Stomach (tissue), 9 donors: ENCODE results near the gene DOCK4. TPM values are rescaled to one million over a fixed set of nuclear protein-coding genes. Genes with fewer than 3 reads are reported as not detected.

Source experiments
- DNase-seq, 2 donors: peaks; one replicate each; pipeline versions ENCODE4 v3.0.0 to v3.0.0-alpha.2; 2013 to 2019
- H3K27ac ChIP-seq, 5 donors: fragments of 200-600 bp in 4 of 5; sonication (generic) in 4 of 5; one replicate each; pipeline ENCODE4 v1.5.1; 2013 to 2019; ENCODE audit warnings: mild to moderate bottlenecking in 1 of 5, moderate library complexity in 1 of 5
- H3K27me3 ChIP-seq, 3 donors: fragments of 200-600 bp; sonication (generic); one replicate each; pipeline ENCODE4 v1.5.1; 2017 to 2019; ENCODE audit warnings: mixed run types in 1 of 3
- H3K36me3 ChIP-seq, 4 donors: fragments of 200-600 bp; sonication (generic); 1 replicate in 3 of 4; 2 replicates in 1 of 4; pipeline ENCODE4 v1.5.1; 2016 to 2019
- H3K4me1 ChIP-seq, 4 donors: fragments of 200-600 bp; sonication (generic); one replicate each; pipeline ENCODE4 v1.5.1; 2016 to 2019
- H3K4me3 ChIP-seq, 4 donors: fragments of 200-600 bp; sonication (generic) in 3 of 4; one replicate each; pipeline ENCODE4 v1.5.1; 2016 to 2019; ENCODE audit warnings: mild to moderate bottlenecking in 1 of 4
- H3K9me3 ChIP-seq, 4 donors: fragments of 200-600 bp; sonication (generic); one replicate each; pipeline ENCODE4 v1.5.1; 2016 to 2019
- EP300 ChIP-seq: sonication (generic); formaldehyde crosslinking; IDR thresholded peaks from one replicate; pipeline ENCODE4 v1.6.1; 2017; ENCODE audit warnings: antibody characterized with exemption
- POLR2A ChIP-seq, 4 donors: fragments of 450-650 bp; IDR thresholded peaks; one replicate each; pipeline ENCODE4 v1.6.1; 2016; ENCODE audit warnings: antibody characterized with exemption in 4 of 4, control low read depth in 2 of 4, mild to moderate bottlenecking in 1 of 4, moderate library complexity in 1 of 4
- POLR2AphosphoS5 ChIP-seq, 3 donors: sonication (generic); formaldehyde crosslinking; IDR thresholded peaks; one replicate each; pipeline ENCODE4 v1.6.1; 2016; ENCODE audit warnings: antibody characterized with exemption in 3 of 3
- WGBS, 5 donors: extraction: QIAGEN DNeasy Blood & Tissue Kit in 3 of 5; methylation state at CpG; one replicate each; pipeline versions ENCODE4 v1.1.5 to v1.1.7; 2013 to 2018; 5-methylcytosine and 5-hydroxymethylcytosine counted together
- intact Hi-C: fragments of 100-400 bp; cut with DNase I; formaldehyde crosslinking; loops from one replicate; pipeline ENCODE4 v1.15.1; 2023; ENCODE audit warnings: low total_unique reads
- polyA plus RNA-seq, 3 donors: library from polyadenylated mRNA; stranded (reverse); fragments of 200-250 nt; gene quantifications; one replicate each; pipeline ENCODE4 v1.2.3, GENCODE V29; 2013
- total RNA-seq, 5 donors: library from RNA; depleted of rRNA; stranded (reverse); fragments of >200 nt; gene quantifications; one replicate each; pipeline versions ENCODE4 v1.1.0 to v1.2.3, GENCODE V29; 2014 to 2016
- TF ChIP-seq, protein P1 (sequence below), 7 experiments: fragments of 450-650 bp in 4 of 7; fragments of 200-600 bp in 3 of 7; sonication (generic) in 3 of 7; IDR thresholded peaks; one replicate each; pipeline ENCODE4 v1.5.1; 2016 to 2019; ENCODE audit warnings: antibody characterized with exemption in 7 of 7, control low read depth in 2 of 7, mild to moderate bottlenecking in 1 of 7
- donor health status: healthy with polysubstance abuse.
- donor health status: Bipolar disorder and iron deficiency.
- donor health status: healthy.

The DOCK4 gene
- total and polyA plus RNA-seq, 8 donors: 1.1 to 54.9 (median 16.4) TPM

DNA sequence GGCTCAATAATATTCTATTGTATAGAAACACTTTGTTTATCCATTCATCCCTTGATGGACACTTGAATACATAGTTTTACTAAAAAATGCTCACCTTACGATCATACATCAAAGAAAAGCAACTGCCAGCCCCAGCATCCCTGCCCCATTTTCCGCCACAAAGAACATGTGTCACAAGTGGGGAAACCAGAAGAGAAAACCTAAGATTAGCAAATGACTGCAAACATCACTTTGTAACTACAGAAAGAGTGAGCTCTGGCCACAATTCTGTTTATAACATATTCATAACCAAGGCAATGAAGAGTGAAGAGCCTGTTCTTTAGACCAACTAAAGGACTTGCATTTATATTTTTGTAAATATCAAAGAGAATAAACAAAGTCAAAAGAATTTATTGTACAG lies 89.8 kb downstream of the DOCK4 start:
- DNase-seq: no peak
- intact Hi-C loops: no loop called here

DNA sequence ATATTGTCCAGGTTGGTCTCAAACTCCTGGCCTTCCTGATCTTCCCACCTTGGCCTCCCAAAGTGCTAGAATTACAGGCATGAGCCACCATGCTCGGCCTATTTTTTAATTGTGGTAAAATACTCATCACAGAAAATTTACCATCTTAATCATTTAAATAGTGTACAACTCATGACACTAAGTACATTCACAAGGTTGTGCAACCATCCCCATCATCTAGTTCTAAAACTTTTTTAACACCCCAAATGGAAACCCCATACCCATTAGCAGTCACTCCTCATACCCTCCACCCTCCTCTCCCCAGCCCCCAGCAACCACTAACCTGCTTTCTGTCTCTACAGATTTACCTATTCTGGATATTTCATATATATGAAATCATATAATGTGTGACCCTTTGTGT lies 90.3 kb downstream of the DOCK4 start:
- Histone ChIP-seq H3K4me1 (no peaks in the 10 kb centered on the region), H3K27me3 (no peaks in the 10 kb centered on the region), H3K36me3 (no peaks in the 10 kb centered on the region), H3K9me3 (no peaks in the 10 kb centered on the region), H3K4me3 (no peak overlapping the region), H3K27ac (no peak overlapping the region)
- no peak for DNase-seq
- TF ChIP-seq, protein P1, sequence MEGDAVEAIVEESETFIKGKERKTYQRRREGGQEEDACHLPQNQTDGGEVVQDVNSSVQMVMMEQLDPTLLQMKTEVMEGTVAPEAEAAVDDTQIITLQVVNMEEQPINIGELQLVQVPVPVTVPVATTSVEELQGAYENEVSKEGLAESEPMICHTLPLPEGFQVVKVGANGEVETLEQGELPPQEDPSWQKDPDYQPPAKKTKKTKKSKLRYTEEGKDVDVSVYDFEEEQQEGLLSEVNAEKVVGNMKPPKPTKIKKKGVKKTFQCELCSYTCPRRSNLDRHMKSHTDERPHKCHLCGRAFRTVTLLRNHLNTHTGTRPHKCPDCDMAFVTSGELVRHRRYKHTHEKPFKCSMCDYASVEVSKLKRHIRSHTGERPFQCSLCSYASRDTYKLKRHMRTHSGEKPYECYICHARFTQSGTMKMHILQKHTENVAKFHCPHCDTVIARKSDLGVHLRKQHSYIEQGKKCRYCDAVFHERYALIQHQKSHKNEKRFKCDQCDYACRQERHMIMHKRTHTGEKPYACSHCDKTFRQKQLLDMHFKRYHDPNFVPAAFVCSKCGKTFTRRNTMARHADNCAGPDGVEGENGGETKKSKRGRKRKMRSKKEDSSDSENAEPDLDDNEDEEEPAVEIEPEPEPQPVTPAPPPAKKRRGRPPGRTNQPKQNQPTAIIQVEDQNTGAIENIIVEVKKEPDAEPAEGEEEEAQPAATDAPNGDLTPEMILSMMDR (IDR thresholded peaks at IDR 0.05): no peak
- TF ChIP-seq POLR2AphosphoS5 (IDR thresholded peaks at IDR 0.05): no peak
- no peak for TF ChIP-seq POLR2A (IDR thresholded peaks at IDR 0.05)
- no peak for TF ChIP-seq EP300
- intact Hi-C loops: no loop called here
- WGBS, 5 donors: 86 to 94% (median 91%) methylated on average over 1 of the region's 1 CpG

More for the DNA sequence above, 89.8 kb downstream of the DOCK4 start:
- TF ChIP-seq EP300 (no peak), POLR2A (IDR thresholded peaks at IDR 0.05) (no peak), POLR2AphosphoS5 (IDR thresholded peaks at IDR 0.05) (no peak)
- TF ChIP-seq, protein P1 (IDR thresholded peaks at IDR 0.05): no peak
- Histone ChIP-seq H3K27ac (no peak overlapping the region), H3K4me1 (no peaks in the 10 kb centered on the region), H3K4me3 (no peak overlapping the region), H3K36me3 (no peaks in the 10 kb centered on the region), H3K9me3 (no peaks in the 10 kb centered on the region), H3K27me3 (no peaks in the 10 kb centered on the region)
- whole genome bisulfite sequencing, 5 donors: 92 to 97% (median 95%) methylated on average over 2 of the region's 2 CpGs

DNA sequence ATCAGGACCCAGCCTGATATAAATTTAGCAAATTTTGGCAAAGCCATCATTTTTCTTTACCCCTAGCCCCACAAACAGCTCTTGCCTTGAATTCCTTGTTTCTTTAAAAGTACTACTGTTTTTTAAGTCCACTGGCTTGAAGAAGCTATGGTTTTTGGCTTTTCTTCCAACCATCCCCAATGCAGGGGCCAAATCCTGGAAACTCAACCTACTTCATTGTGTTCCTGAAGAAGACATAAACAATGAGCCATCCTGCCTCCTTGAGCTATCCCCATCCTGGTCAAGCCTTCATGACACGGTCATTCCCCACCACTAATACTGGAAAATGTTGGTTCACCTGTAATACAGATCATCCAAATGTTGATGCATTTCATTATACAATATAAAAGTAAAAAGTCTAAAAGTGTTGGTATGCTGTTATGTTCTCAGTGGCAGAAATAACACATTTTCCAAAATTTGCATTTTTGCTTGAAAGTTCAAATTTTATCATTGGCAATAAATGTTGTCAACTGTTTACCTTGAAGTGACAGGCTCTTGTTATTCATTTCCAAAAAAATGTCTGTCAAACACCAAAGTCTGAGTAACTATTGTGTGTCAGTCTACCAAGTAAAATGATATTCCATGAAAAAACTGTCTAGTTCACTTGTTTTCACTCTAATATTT lies 92.2 kb downstream of the DOCK4 start:
- TF ChIP-seq POLR2AphosphoS5 (IDR thresholded peaks at IDR 0.05) (no peak), EP300 (no peak), POLR2A (IDR thresholded peaks at IDR 0.05) (no peak)
- TF ChIP-seq, protein P1 (IDR thresholded peaks at IDR 0.05): no peak
- WGBS, 5 donors: 82 to 96% (median 95%) methylated on average over 1 of the region's 1 CpG

DNA sequence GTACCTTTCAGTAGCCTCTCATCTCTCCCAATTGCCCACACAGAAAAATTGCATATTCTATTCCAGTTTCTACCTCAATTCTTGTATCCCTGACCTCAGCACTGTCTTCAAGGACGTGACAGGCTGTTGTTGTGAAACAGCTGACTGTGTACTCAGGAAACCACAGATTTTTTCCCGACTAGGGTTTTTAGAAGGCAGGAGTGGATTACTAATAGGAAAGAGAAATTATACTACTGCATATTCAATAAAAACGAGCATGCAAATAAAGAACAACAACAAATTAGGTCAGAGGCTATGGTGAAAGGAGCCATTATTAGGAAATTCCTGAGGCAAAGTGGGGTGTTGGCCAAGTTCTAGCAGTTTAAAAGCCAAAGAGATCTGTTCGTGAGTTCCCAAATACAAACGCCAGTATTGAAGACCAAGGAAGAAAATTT lies 93.4 kb downstream of the DOCK4 start:
- no peaks in the 10 kb centered on the region for H3K9me3 ChIP-seq
- H3K27me3 ChIP-seq: no peaks in the 10 kb centered on the region
- H3K4me1 ChIP-seq: peaks cover 0 to 15% (median 2%) of the 10 kb centered on the region in 4 donors
- DNase-seq: no peak
- no peaks in the 10 kb centered on the region for H3K36me3 ChIP-seq
- H3K4me3 ChIP-seq: no peak overlapping the region
- 40 to 60% (median 50%) methylated on average over 5 of the region's 5 CpGs for WGBS, 5 donors
- H3K27ac ChIP-seq: peak overlapping the region in 3 of 5 donors; percentile 43 to 69 (median 57)
- intact Hi-C loops: no loop called here
- TF ChIP-seq POLR2AphosphoS5 (IDR thresholded peaks at IDR 0.05) (peak in 1 of 3 donors; percentile 30), EP300 (no peak)

More for the DNA sequence above, 92.2 kb downstream of the DOCK4 start:
- intact Hi-C loops: no loop called here
- DNase-seq: no peak
- H3K4me1 ChIP-seq: peaks cover 0 to 4% (median 0%) of the 10 kb centered on the region in 4 donors
- no peaks in the 10 kb centered on the region for H3K36me3 ChIP-seq
- no peak overlapping the region for H3K4me3 ChIP-seq
- H3K9me3 ChIP-seq: no peaks in the 10 kb centered on the region
- H3K27me3 ChIP-seq: no peaks in the 10 kb centered on the region
- H3K27ac ChIP-seq: no peak overlapping the region

DNA sequence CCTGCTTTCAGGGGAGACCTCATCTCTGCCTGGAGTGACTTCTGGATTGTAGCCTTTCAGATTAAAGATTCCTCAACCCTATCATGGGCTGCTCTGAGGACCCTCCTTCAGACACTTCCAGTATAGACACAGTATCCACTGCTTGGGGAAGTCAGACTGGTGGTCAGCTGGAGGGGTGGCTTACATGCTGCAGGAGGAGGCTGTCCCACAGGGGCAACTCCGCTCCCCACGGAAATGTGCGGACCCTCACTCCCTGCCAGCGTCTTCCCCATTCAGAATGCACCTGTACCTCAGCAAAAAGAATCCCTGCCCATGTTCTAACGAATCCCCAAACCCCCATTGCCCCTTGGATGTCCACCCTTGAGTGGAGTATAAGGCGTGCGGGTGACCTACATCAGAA lies 95.5 kb downstream of the DOCK4 start:
- no peak for DNase-seq

More for the DNA sequence above, 95.5 kb downstream of the DOCK4 start:
- no peak overlapping the region for H3K4me3 ChIP-seq
- no peak overlapping the region for H3K27ac ChIP-seq
- intact Hi-C loops: no loop called here
- peaks cover 0 to 23% (median 4%) of the 10 kb centered on the region in 4 donors for H3K4me1 ChIP-seq
- no peaks in the 10 kb centered on the region for H3K36me3 ChIP-seq
- H3K9me3 ChIP-seq: no peaks in the 10 kb centered on the region
- TF ChIP-seq, protein P1 (IDR thresholded peaks at IDR 0.05): no peak
- no peak for TF ChIP-seq POLR2A (IDR thresholded peaks at IDR 0.05)
- no peak for TF ChIP-seq EP300
- TF ChIP-seq POLR2AphosphoS5 (IDR thresholded peaks at IDR 0.05): no peak
- no peaks in the 10 kb centered on the region for H3K27me3 ChIP-seq
- 90 to 95% (median 94%) methylated on average over 7 of the region's 7 CpGs for WGBS, 5 donors
